H1 (cell line): ENCODE results near the gene RAB35. TPM values are rescaled to one million over a fixed set of nuclear protein-coding genes. Genes with fewer than 3 reads are reported as not detected.

Source experiments
- CTCF ChIA-PET: fragments of 300-600 bp; sonication (Branson Sonifier 250); formaldehyde crosslinking; loops from one replicate; lab custom pipeline; 2021; ENCODE audit not compliant: partially characterized antibody; lab: Charles Lee
- POLR2A ChIA-PET: fragments of 300-600 bp; sonication (Branson Sonifier 250); formaldehyde crosslinking; loops from one replicate; lab custom pipeline; 2021; ENCODE audit warnings: inconsistent platforms; ENCODE audit not compliant: partially characterized antibody; lab: Charles Lee
- DNase-seq, 2 experiments: peaks; one replicate each; pipeline versions ENCODE4 v3.0.0 to v3.0.0-alpha.2; 2010 to 2022; ENCODE audit warnings: low spot score in 2 of 2, low read depth in 1 of 2, mixed read lengths in 1 of 2
- FAIRE-seq: peaks from 2 replicates; lab custom pipeline; 2011; peaks lifted over from hg19 to GRCh38; lab: Jason Lieb, UNC
- H2AFZ ChIP-seq: 2 replicates; pipeline ENCODE4 v1.8.1; 2012; ENCODE audit warnings: low read length, inconsistent platforms
- H2AK5ac ChIP-seq: 2 replicates; pipeline ENCODE4 v1.6.1; 2013; ENCODE audit warnings: low read depth, low read length
- H2BK120ac ChIP-seq: replicated peaks from 2 replicates; pipeline ENCODE3; 2013; ENCODE audit warnings: low read depth, low read length, inconsistent platforms
- H2BK12ac ChIP-seq: 2 replicates; pipeline ENCODE4 v1.6.1; 2013; ENCODE audit warnings: low read depth, low read length
- H2BK15ac ChIP-seq: 2 replicates; pipeline ENCODE4 v1.6.1; 2013; ENCODE audit warnings: low read length
- H2BK20ac ChIP-seq: 2 replicates; pipeline ENCODE4 v1.6.1; 2013; ENCODE audit warnings: low read length
- H2BK5ac ChIP-seq: 2 replicates; pipeline ENCODE4 v1.6.1; 2013; ENCODE audit warnings: low read depth, low read length
- H3K14ac ChIP-seq: 2 replicates; pipeline ENCODE4 v1.6.1; 2013; ENCODE audit warnings: inconsistent platforms; ENCODE audit not compliant: insufficient read length
- H3K18ac ChIP-seq: 2 replicates; pipeline ENCODE4 v1.6.1; 2013; ENCODE audit warnings: low read length; ENCODE audit errors: extremely low read depth
- H3K23ac ChIP-seq: 2 replicates; pipeline ENCODE4 v1.6.1; 2013; ENCODE audit warnings: inconsistent platforms; ENCODE audit not compliant: insufficient read length
- H3K23me2 ChIP-seq: 2 replicates; pipeline ENCODE4 v1.6.1; 2013; ENCODE audit warnings: low read depth, low read length
- H3K27ac ChIP-seq: 2 replicates; pipeline ENCODE4 v1.6.1; 2011; ENCODE audit warnings: low read depth, low read length, inconsistent platforms
- H3K27me3 ChIP-seq, 4 experiments: replicated peaks in 1 of 4; 1 replicate in 1 of 4; 2 replicates in 3 of 4; pipeline versions ENCODE4 v1.6.1 to v1.8.1; 2011 to 2013; ENCODE audit warnings: low read length in 3 of 4, mild to moderate bottlenecking in 3 of 4, inconsistent platforms in 2 of 4, mixed read lengths in 2 of 4, moderate library complexity in 1 of 4; ENCODE audit not compliant: control insufficient read depth in 3 of 4, insufficient read depth in 3 of 4; ENCODE audit errors: extremely low read depth in 1 of 4
- H3K36me3 ChIP-seq, 4 experiments: 2 replicates each; pipeline versions ENCODE4 v1.6.1 to v1.8.1; 2011 to 2013; ENCODE audit warnings: mild to moderate bottlenecking in 4 of 4, low read length in 3 of 4, moderate library complexity in 2 of 4, control low read depth in 1 of 4, inconsistent platforms in 1 of 4; ENCODE audit not compliant: insufficient read depth in 4 of 4, control insufficient read depth in 2 of 4
- H3K4ac ChIP-seq: replicated peaks from 2 replicates; pipeline ENCODE3; 2013; ENCODE audit warnings: low read length, low read depth, mixed read lengths, inconsistent platforms; ENCODE audit not compliant: insufficient read length
- H3K4me1 ChIP-seq, 4 experiments: replicated peaks in 1 of 4; 1 replicate in 1 of 4; 2 replicates in 3 of 4; pipeline versions ENCODE4 v1.6.1 to v1.8.1; 2011 to 2013; ENCODE audit warnings: low read length in 3 of 4, inconsistent platforms in 2 of 4, mixed read lengths in 1 of 4; ENCODE audit not compliant: insufficient read depth in 4 of 4, control insufficient read depth in 3 of 4
- H3K4me2 ChIP-seq, 2 experiments: 2 replicates each; pipeline versions ENCODE4 v1.6.1 to v1.8.1; 2011 to 2013; ENCODE audit warnings: low read depth in 2 of 2, low read length in 2 of 2, control low read depth in 1 of 2, inconsistent platforms in 1 of 2, mild to moderate bottlenecking in 1 of 2; ENCODE audit not compliant: insufficient read depth in 1 of 2
- H3K4me3 ChIP-seq, 4 experiments: fragments of 200-600, 300-600 bp in 1 of 4; sonication (generic), shearing (Covaris generic), sonication (Bioruptor Twin) in 1 of 4; 2 replicates each; pipeline versions ENCODE4 v1.5.1 to v1.8.1; 2011 to 2016; ENCODE audit warnings: low read length in 4 of 4, low read depth in 3 of 4, control low read depth in 2 of 4, inconsistent platforms in 2 of 4, mild to moderate bottlenecking in 2 of 4, mixed read lengths in 1 of 4, moderate library complexity in 1 of 4; ENCODE audit not compliant: insufficient read depth in 2 of 4; ENCODE audit errors: extremely low read depth in 1 of 4
- H3K56ac ChIP-seq: replicated peaks from 2 replicates; pipeline ENCODE3; 2013; ENCODE audit warnings: low read depth, mild to moderate bottlenecking, mixed read lengths, low read length, inconsistent platforms; ENCODE audit not compliant: insufficient read length
- H3K79me1 ChIP-seq: 2 replicates; pipeline ENCODE4 v1.6.1; 2013; ENCODE audit warnings: low read depth, low read length, control low read depth
- H3K79me2 ChIP-seq, 2 experiments: 2 replicates each; pipeline versions ENCODE4 v1.6.1 to v1.8.1; 2012 to 2013; ENCODE audit warnings: low read length in 2 of 2, mild to moderate bottlenecking in 2 of 2, inconsistent platforms in 1 of 2; ENCODE audit not compliant: insufficient read depth in 2 of 2, control insufficient read depth in 1 of 2
- H3K9ac ChIP-seq, 4 experiments: replicated peaks in 1 of 4; 1 replicate in 1 of 4; 2 replicates in 3 of 4; pipeline versions ENCODE4 v1.6.1 to v1.8.1; 2011 to 2013; ENCODE audit warnings: low read depth in 3 of 4, low read length in 3 of 4, control low read depth in 2 of 4, mild to moderate bottlenecking in 2 of 4, moderate library complexity in 2 of 4, inconsistent platforms in 1 of 4; ENCODE audit errors: extremely low read depth in 1 of 4
- H3K9me3 ChIP-seq, 2 experiments: 2 replicates each; pipeline versions ENCODE4 v1.6.1 to v1.8.1; 2012 to 2013; ENCODE audit warnings: mild to moderate bottlenecking in 2 of 2, moderate library complexity in 2 of 2, control low read depth in 1 of 2, inconsistent platforms in 1 of 2, low read depth in 1 of 2, low read length in 1 of 2, mixed read lengths in 1 of 2; ENCODE audit not compliant: insufficient read depth in 2 of 2
- H4K20me1 ChIP-seq, 2 experiments: replicated peaks in 1 of 2; 2 replicates each; pipeline versions ENCODE3 to v1.8.1; 2011 to 2013; ENCODE audit warnings: inconsistent platforms in 2 of 2, low read length in 2 of 2, mild to moderate bottlenecking in 1 of 2; ENCODE audit not compliant: insufficient read depth in 2 of 2, control insufficient read depth in 1 of 2
- H4K5ac ChIP-seq: 2 replicates; pipeline ENCODE4 v1.6.1; 2013; ENCODE audit warnings: low read length, low read depth, mixed read lengths, inconsistent platforms; ENCODE audit not compliant: insufficient read length
- H4K8ac ChIP-seq: 2 replicates; pipeline ENCODE4 v1.8.0; 2013; ENCODE audit warnings: mild to moderate bottlenecking, moderate library complexity, low read length, inconsistent platforms; ENCODE audit not compliant: insufficient read depth; ENCODE audit errors: extremely low read depth
- H4K91ac ChIP-seq: replicated peaks from 2 replicates; pipeline ENCODE3; 2013; ENCODE audit warnings: low read length, mixed read lengths, inconsistent platforms; ENCODE audit not compliant: insufficient read length
- SIN3A ChIP-seq, 2 experiments: IDR thresholded peaks in 1 of 2; conservative IDR thresholded peaks in 1 of 2; 2 replicates each; pipeline ENCODE4 v1.6.1; 2011 to 2012; ENCODE audit warnings: low read length in 2 of 2, improper control_type of control experiment in 1 of 2, low read depth in 1 of 2, mild to moderate bottlenecking in 1 of 2
- ZNF274 ChIP-seq: IDR thresholded peaks from 2 replicates; pipeline ENCODE4 v1.7.0; 2012; ENCODE audit warnings: low read length, borderline replicate concordance; ENCODE audit errors: extremely low read depth
- WGBS, 2 experiments: shearing (Covaris generic) in 1 of 2; methylation state at CpG; one replicate each; pipeline versions ENCODE4 v1.1.6 to v1.1.7; 2013 to 2015; ENCODE audit warnings: low lambda C conversion rate in 2 of 2, mixed read lengths in 2 of 2, inconsistent platforms in 1 of 2, low coverage in 1 of 2, missing lambda C conversion rate in 1 of 2; ENCODE audit not compliant: insufficient replicate concordance in 2 of 2, insufficient coverage in 1 of 2, insufficient read length in 1 of 2; ENCODE audit errors: extremely low coverage in 1 of 2, missing lambda C conversion rate in 1 of 2; 5-methylcytosine and 5-hydroxymethylcytosine counted together
- polyA plus RNA-seq, 7 experiments: library from polyadenylated mRNA; depleted of rRNA in 3 of 7; stranded (reverse) in 5 of 7; unstranded in 2 of 7; fragments of >200 nt in 5 of 7; fragments of 200-250 nt in 2 of 7; gene quantifications; 1 replicate in 5 of 7; 2 replicates in 1 of 7; 4 replicates in 1 of 7; pipeline versions ENCODE4 v1.2.1 to v1.2.3, GENCODE V29; 2011 to 2013; ENCODE audit warnings: missing spikeins in 2 of 7, mixed read lengths in 2 of 7
- total RNA-seq: library from RNA; stranded (reverse); fragmentation: NEBNext Ultra II Directional; extraction: Animal tissue kit (Norgen Biotek cat#: 25700); gene quantifications from 2 replicates; pipeline ENCODE4 v1.2.1, GENCODE V29; 2021

The RAB35 gene
- total and polyA plus RNA-seq, 2 of the 8 experiments (the other 6 are each of a cell fraction or from before 2014, with no cell fraction given), result 33.4 to 39.0 TPM

GRCh38 chr12:120094485-120094884, 22.1 kb downstream of the RAB35 start:
- Histone ChIP-seq H2BK5ac (peak overlapping the region; percentile 75), H3K18ac (peak overlapping the region; percentile 13), H3K9ac (peak overlapping the region in 1 of 4 experiments; percentile 19; a peak in 2 of 7 replicates), H3K27ac (peak overlapping the region; percentile 59; the same call in 1 of the 2 replicates), H2BK15ac (peak overlapping the region; percentile 81), H3K56ac (no peak overlapping the region), H3K23me2 (no peaks in the 10 kb centered on the region), H3K27me3 (no peaks in the 10 kb centered on the region), H3K14ac (peak overlapping the region; percentile 31), H3K36me3 (peaks cover 0 to 12% (median 8%) of the 10 kb centered on the region in 4 experiments; a peak in 6 of 8 replicates), H3K4me2 (peak overlapping the region; percentile 15 to 57; a peak in 3 of 4 replicates), H2BK20ac (no peak overlapping the region), H4K20me1 (peaks cover 0 to 8% of the 10 kb centered on the region in 2 experiments), H3K9me3 (no peaks in the 10 kb centered on the region), H2BK12ac (peak overlapping the region; percentile 50; the same call in 1 of the 2 replicates), H3K4ac (peak overlapping the region; percentile 87), H4K8ac (peak overlapping the region; percentile 11; the same call in 1 of the 2 replicates), H3K4me1 (peaks cover 6 to 38% (median 29%) of the 10 kb centered on the region in 4 experiments), H3K4me3 (no peak overlapping the region), H4K5ac (no peak overlapping the region), H3K23ac (no peak overlapping the region), H2AFZ (no peak overlapping the region), H2BK120ac (peak overlapping the region; percentile 43), H2AK5ac (peak overlapping the region; percentile 90; the same call in 1 of the 2 replicates), H3K79me2 (peaks cover 0 to under 1% of the 10 kb centered on the region in 2 experiments; a peak in 1 of 4 replicates), H3K79me1 (0 out of 2 replicates have a peak, but pooled peaks cover 3% of the 10 kb centered on the region), H4K91ac (peak overlapping the region; percentile 62)
- CTCF ChIA-PET, result interaction anchor here (1.2 to 2.6 kb wide), 4 partner anchors 8 to 127 kb away, joined by 3 to 12 read pairs (median 6); partner anchors contain the start of gene BICDL1
- FAIRE-seq, result no peak
- no peak for DNase-seq
- 78% methylated on average over 9 of the region's 9 CpGs; no CpG with 5 or more reads in 1 of the 2 experiments for WGBS, 2 experiments
- TF ChIP-seq ZNF274 (no peak), SIN3A (conservative IDR thresholded peaks at IDR 0.05 in 1 of 2, IDR thresholded peaks at IDR 0.05 in 1 of 2; ENCODE audit: low read depth in 1 of 2, low read length in 2 of 2) (peak in 1 of 2 experiments; percentile 23; a peak in 1 of 4 replicates)
- POLR2A ChIA-PET, result interaction anchor here (0.5 to 11.7 kb wide), 16 partner anchors 9 to 203 kb away, joined by 3 to 96 read pairs (median 4); partner anchors contain the start of genes GCN1, RAB35, RNU4-1 and RNU4-2
